ENCODE data around the gene CHRNA9. TPM values are rescaled to one million over a fixed set of nuclear protein-coding genes. Genes with fewer than 3 reads are reported as not detected.

CHRNA9 gene
- polyA plus RNA-seq, 2 of the 4 experiments (the other 2 are of a cell fraction), result 1.3 to 1.6 TPM

GRCh38 chr4:40394236-40394635, 59.1 kb downstream of the CHRNA9 start:
- 0 out of 6 replicates have a peak overlapping the region, but pooled peaks of 1 of the 2 experiments have one; percentile 5 for H3K27ac ChIP-seq
- DNase-seq (ENCODE audit: low read depth in 1 of 2, low spot score in 1 of 2), result no peak
- H3K4me2 ChIP-seq, result no peak overlapping the region
- no peak for FAIRE-seq
- POLR2A ChIA-PET, result no interaction called here
- H3K9me3 ChIP-seq, result no peaks in the 10 kb centered on the region
- CTCF ChIA-PET, result interaction anchor here (1.0 kb wide), 1 partner anchor 202 kb away, joined by 3 read pairs; no protein-coding TSS in a partner anchor
- peaks cover 16% of the 10 kb centered on the region for H3K4me1 ChIP-seq
- WGBS (ENCODE audit: missing lambda C conversion rate), result 83% methylated on average over 6 of the region's 6 CpGs
- TF ChIP-seq CHD2 (IDR thresholded peaks at IDR 0.05; ENCODE audit: low read length, partially characterized antibody) (no peak), NPAS2 (CRISPR knock-in tag; IDR thresholded peaks at IDR 0.05; ENCODE audit: borderline replicate concordance) (no peak), CBX8 (IDR thresholded peaks at IDR 0.05) (no peak), JUN (IDR thresholded peaks at IDR 0.05) (no peak), ZC3H11A (IDR thresholded peaks at IDR 0.05) (no peak), JUNB (IDR thresholded peaks at IDR 0.05) (no peak), EHMT2 (IDR thresholded peaks at IDR 0.05; ENCODE audit: low read depth) (no peak), PBX3 (IDR thresholded peaks at IDR 0.05) (no peak), FOSL2 (IDR thresholded peaks at IDR 0.05) (no peak), FOSL2 (CRISPR knock-in tag; IDR thresholded peaks at IDR 0.05) (no peak), KDM1A (IDR thresholded peaks at IDR 0.05; ENCODE audit: low read depth) (no peak), EHF (CRISPR knock-in tag; IDR thresholded peaks at IDR 0.05) (no peak)
- TF ChIP-seq, protein P1, sequence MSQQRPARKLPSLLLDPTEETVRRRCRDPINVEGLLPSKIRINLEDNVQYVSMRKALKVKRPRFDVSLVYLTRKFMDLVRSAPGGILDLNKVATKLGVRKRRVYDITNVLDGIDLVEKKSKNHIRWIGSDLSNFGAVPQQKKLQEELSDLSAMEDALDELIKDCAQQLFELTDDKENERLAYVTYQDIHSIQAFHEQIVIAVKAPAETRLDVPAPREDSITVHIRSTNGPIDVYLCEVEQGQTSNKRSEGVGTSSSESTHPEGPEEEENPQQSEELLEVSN (IDR thresholded peaks at IDR 0.05; ENCODE audit: borderline replicate concordance, low read depth), result no peak
- ATAC-seq, result no peak
- no peak overlapping the region for H3K4me3 ChIP-seq

DNA sequence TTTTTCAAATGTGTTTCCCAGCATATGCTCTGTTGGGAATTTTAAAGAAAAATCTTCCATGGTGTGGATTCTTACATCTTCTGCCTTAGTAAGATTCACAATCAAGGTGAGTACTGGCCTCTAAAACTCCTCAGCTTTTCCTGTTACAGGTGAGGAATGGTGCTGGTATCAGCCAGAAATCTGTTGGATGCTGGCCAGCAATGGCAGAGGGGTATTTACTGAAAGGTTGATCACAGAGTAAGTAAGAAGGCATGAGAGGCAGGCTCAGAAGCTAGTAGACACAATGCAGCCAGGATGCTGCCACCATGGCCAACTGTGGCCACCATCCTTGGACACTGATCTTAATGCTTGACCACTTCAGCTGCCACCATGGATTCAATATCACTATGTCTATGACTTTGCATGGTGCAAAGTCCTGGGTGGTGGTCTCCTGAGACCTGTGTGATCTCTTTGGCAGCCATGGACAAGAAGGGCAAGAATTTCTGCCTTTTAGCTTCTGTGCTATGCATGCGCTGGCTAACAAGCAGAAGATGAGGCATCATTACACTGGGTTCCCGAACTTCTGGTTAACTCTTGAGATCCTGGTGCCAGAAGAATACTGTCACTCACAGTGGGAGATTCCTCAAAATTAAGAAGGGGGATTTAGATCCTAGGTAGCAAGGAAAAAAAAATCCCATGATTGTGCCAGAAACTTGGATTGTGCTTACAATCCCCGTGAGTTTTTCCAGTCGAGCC, 60.2 kb downstream of the CHRNA9 start:
- peak overlapping the region; percentile 66 for H3K4me2 ChIP-seq
- 65% methylated on average over 4 of the region's 4 CpGs for WGBS (ENCODE audit: missing lambda C conversion rate)
- ATAC-seq (no peak), DNase-seq (ENCODE audit: low read depth in 1 of 2, low spot score in 1 of 2) (no peak), FAIRE-seq (no peak)
- peaks cover 16% of the 10 kb centered on the region for H3K4me1 ChIP-seq
- H3K4me3 ChIP-seq, result no peak overlapping the region
- ChIA-PET POLR2A (no interaction called here), CTCF (interaction anchor here (0.6 to 1.4 kb wide), 2 partner anchors 79 to 128 kb away, joined by 3 to 4 read pairs; no protein-coding TSS in a partner anchor)
- H3K9me3 ChIP-seq, result no peaks in the 10 kb centered on the region
- H3K27ac ChIP-seq, result peak overlapping the region in 1 of 2 experiments; percentile 71; a peak in 2 of 6 replicates
- TF ChIP-seq KDM1A (IDR thresholded peaks at IDR 0.05; ENCODE audit: low read depth), result no peak
- no peak for TF ChIP-seq NPAS2 (CRISPR knock-in tag; IDR thresholded peaks at IDR 0.05; ENCODE audit: borderline replicate concordance)
- TF ChIP-seq CBX8 (IDR thresholded peaks at IDR 0.05), result no peak
- no peak for TF ChIP-seq POLR2AphosphoS2 (conservative IDR thresholded peaks at IDR 0.05; ENCODE audit: low read length)
- TF ChIP-seq HOXB13 (CRISPR knock-in tag; IDR thresholded peaks at IDR 0.05; ENCODE audit: low read depth), result no peak
- TF ChIP-seq NR3C1 (IDR thresholded peaks at IDR 0.05), result no peak
- TF ChIP-seq FOXS1 (CRISPR knock-in tag; IDR thresholded peaks at IDR 0.05), result no peak
- no peak for TF ChIP-seq EP300 (IDR thresholded peaks at IDR 0.05)
- TF ChIP-seq EHMT2 (IDR thresholded peaks at IDR 0.05; ENCODE audit: low read depth), result no peak
- no peak for TF ChIP-seq JUN (IDR thresholded peaks at IDR 0.05)
- no peak for TF ChIP-seq ZNF302 (CRISPR knock-in tag; IDR thresholded peaks at IDR 0.05)
- TF ChIP-seq MYC (IDR thresholded peaks at IDR 0.05; ENCODE audit: borderline replicate concordance, low read length), result no peak
- TF ChIP-seq, protein P2, sequence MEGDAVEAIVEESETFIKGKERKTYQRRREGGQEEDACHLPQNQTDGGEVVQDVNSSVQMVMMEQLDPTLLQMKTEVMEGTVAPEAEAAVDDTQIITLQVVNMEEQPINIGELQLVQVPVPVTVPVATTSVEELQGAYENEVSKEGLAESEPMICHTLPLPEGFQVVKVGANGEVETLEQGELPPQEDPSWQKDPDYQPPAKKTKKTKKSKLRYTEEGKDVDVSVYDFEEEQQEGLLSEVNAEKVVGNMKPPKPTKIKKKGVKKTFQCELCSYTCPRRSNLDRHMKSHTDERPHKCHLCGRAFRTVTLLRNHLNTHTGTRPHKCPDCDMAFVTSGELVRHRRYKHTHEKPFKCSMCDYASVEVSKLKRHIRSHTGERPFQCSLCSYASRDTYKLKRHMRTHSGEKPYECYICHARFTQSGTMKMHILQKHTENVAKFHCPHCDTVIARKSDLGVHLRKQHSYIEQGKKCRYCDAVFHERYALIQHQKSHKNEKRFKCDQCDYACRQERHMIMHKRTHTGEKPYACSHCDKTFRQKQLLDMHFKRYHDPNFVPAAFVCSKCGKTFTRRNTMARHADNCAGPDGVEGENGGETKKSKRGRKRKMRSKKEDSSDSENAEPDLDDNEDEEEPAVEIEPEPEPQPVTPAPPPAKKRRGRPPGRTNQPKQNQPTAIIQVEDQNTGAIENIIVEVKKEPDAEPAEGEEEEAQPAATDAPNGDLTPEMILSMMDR (IDR thresholded peaks at IDR 0.05), result no peak
- TF ChIP-seq SMC3 (IDR thresholded peaks at IDR 0.05), result no peak
- TF ChIP-seq MAX (IDR thresholded peaks at IDR 0.05), result no peak
- TF ChIP-seq EHF (CRISPR knock-in tag; IDR thresholded peaks at IDR 0.05), result no peak
- TF ChIP-seq KDM5A (IDR thresholded peaks at IDR 0.05), result no peak
- no peak for TF ChIP-seq RARB (CRISPR knock-in tag; IDR thresholded peaks at IDR 0.05)
- no peak for TF ChIP-seq RAD21 (conservative IDR thresholded peaks at IDR 0.05 in 1 of 2, IDR thresholded peaks at IDR 0.05 in 1 of 2)
- TF ChIP-seq, protein P3, sequence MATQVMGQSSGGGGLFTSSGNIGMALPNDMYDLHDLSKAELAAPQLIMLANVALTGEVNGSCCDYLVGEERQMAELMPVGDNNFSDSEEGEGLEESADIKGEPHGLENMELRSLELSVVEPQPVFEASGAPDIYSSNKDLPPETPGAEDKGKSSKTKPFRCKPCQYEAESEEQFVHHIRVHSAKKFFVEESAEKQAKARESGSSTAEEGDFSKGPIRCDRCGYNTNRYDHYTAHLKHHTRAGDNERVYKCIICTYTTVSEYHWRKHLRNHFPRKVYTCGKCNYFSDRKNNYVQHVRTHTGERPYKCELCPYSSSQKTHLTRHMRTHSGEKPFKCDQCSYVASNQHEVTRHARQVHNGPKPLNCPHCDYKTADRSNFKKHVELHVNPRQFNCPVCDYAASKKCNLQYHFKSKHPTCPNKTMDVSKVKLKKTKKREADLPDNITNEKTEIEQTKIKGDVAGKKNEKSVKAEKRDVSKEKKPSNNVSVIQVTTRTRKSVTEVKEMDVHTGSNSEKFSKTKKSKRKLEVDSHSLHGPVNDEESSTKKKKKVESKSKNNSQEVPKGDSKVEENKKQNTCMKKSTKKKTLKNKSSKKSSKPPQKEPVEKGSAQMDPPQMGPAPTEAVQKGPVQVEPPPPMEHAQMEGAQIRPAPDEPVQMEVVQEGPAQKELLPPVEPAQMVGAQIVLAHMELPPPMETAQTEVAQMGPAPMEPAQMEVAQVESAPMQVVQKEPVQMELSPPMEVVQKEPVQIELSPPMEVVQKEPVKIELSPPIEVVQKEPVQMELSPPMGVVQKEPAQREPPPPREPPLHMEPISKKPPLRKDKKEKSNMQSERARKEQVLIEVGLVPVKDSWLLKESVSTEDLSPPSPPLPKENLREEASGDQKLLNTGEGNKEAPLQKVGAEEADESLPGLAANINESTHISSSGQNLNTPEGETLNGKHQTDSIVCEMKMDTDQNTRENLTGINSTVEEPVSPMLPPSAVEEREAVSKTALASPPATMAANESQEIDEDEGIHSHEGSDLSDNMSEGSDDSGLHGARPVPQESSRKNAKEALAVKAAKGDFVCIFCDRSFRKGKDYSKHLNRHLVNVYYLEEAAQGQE (IDR thresholded peaks at IDR 0.05), result no peak
